GM12872 (cell line): ENCODE data around the gene ATP6V1C2.
A peak's percentile ranks its signal among the peaks of the same experiment; 100 is the strongest.

Source experiments
- CTCF ChIP-seq: IDR thresholded peaks from 3 replicates; pipeline ENCODE4 v1.5.1; 2011; ENCODE audit warnings: low read depth, mild to moderate bottlenecking, low read length, moderate library complexity; ENCODE audit not compliant: insufficient read depth

The ATP6V1C2 gene

DNA sequence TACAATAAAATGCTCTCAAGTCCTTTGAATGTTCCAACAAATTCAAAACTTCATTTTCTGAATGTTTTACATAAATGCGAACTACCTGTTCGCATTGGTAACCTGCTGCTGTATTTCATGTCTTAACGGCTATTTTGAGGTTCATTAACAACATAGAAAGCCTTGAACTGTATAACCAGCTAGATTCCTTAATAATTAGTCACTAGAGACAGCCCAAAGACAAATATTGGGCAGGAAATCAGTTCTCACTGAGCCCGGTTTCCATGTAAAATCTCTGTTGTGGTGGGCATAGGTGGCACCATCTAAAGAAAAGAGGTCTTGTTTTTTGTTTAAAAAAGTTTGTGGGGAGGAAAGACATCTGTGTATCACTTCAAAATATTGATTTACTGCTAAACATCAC is 62.0 kb downstream of the ATP6V1C2 start:
- no peak for TF ChIP-seq CTCF

GRCh38 chr2:10784719-10785118 is 63.3 kb downstream of the ATP6V1C2 start:
- TF ChIP-seq CTCF: no peak

DNA sequence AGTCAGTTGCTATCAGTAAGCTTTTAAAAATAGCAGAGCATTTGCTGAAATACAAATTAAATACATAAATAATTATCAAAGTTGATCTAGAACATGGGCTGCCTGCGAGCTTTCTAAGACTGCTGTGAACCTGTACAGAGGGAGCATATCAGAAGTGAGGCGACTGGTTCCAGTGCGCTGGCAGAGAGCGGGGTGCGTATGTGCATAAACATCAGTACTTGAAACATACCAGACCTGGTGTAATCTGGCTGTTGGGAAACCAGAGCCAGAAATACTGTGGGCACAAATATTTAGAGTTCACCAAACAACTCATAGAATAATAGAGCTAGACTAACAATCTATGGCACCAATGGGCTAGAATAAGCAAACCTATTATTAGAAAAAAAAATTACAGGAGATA is 63.8 kb downstream of the ATP6V1C2 start:
- TF ChIP-seq CTCF: no peak

DNA sequence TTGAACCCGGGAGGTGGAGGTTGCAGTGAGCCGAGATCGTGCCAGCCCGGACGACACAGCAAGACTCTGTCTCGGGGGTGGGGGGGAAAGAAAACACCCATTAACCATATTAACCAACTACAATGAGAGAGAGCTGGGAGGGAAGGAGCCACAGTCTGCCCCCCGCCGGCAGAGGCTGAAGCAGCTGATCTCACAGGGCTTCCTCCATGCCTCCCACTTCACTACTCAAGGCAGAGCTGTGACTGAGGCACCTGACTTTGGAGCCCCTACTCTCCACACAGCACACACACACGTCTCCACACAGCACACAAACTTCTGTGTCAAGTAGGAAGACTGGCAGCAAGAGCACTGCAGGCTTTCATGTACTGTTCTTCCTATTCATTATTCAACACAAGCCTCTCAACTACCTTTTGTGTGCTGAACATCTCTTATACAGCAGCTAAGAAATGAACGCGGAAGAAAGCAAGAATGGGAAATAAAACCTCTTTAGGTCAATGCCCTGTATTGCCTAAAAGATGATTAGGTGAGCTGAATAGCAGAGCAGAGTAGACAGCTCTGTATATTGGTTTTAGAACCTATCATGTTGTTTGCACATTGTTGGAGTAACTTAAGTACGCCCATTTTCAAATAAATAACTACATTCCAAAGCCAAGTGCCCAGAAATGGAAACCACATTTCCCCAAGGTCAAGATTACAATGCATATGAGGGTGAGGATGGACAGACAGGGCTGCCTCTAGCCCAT is 65.0 kb downstream of the ATP6V1C2 start:
- TF ChIP-seq CTCF: no peak

DNA sequence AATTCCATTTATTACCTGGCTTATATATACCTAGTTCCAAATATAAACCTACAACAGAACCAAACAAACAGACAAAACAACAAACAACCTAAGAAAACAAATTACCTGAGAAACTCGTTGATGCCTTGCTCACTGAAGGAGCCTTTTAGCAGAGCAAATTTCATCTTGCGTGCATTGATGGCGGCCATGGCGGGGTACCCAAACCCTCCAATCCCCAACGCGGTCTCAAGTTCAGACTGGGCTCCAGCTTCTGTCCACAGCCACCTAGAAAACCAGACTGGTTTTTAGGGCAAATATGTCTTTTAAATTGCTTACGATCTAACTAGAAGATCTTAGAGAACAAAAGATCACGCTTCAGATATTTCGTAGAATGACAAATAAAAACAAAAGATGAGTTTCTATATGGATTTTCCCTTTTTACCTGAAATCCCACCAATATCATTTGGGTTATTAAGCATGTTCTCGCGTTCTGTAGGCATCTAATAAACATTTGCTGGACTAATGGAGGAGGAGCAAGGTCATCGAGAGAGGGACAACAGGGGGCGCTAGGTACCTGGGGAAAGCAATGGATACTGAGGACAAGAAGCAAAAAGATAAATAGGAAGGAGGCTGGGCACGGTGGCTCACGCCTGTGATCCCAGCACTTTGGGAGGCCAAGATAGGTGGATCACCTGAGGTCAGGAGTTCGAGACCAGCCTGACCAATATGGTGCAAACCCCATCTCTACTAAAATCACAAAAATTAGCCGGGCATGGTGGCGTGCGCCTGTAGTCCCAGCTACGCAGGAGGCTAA is 65.9 kb downstream of the ATP6V1C2 start:
- peak; percentile 45 for TF ChIP-seq CTCF

DNA sequence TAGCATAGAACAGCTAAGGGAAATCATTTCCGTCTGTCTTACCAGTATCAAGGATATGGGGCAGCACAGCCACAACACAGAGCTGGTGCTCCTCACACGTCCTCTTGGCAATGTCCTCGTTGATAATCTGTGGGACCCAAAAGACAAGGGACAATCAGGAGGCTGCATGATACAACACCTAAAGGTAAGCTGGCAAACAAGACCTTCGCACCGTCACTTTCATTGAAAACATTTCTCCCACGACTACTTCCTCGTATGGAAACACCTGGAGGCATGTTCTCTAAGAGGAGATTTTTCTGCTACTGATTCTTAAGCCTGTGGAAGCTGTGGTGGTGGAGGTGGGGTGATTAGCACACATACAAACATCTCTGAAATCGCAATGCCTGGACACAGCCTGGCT is 67.4 kb downstream of the ATP6V1C2 start:
- no peak for TF ChIP-seq CTCF

- no peak for TF ChIP-seq CTCF
Observed at GRCh38 chr2:10790228-10790973, 69.0 kb downstream of the ATP6V1C2 start.
